Activated naive CD4-positive, alpha-beta T cell treated with anti-CD3 and anti-CD28 coated beads, Interleukin-2, amount 50 U/mL, for 24 hours (primary cell): Measurements from ENCODE around the gene SNAPIN.

Source experiments
- H3K27ac Mint-ChIP-seq: one replicate; pipeline ENCODE4 v1.8.0; 2021; ENCODE audit warnings: mild to moderate bottlenecking, mixed read lengths
- H3K27me3 Mint-ChIP-seq: one replicate; pipeline ENCODE4 v1.8.0; 2021; ENCODE audit warnings: mixed read lengths
- H3K36me3 Mint-ChIP-seq: one replicate; pipeline ENCODE4 v1.8.0; 2021; ENCODE audit warnings: mixed read lengths
- H3K4me1 Mint-ChIP-seq: one replicate; pipeline ENCODE4 v1.8.0; 2021; ENCODE audit warnings: mixed read lengths
- H3K4me3 Mint-ChIP-seq: one replicate; pipeline ENCODE4 v1.8.0; 2021; ENCODE audit warnings: mild to moderate bottlenecking, mixed read lengths
- H3K9me3 Mint-ChIP-seq: one replicate; pipeline ENCODE4 v1.8.0; 2021; ENCODE audit warnings: mixed read lengths

SNAPIN gene

GRCh38 chr1:153677718-153678518 is 19.4 kb downstream of the SNAPIN start:
- H3K27me3 Mint-ChIP-seq: peaks cover 26% of the 10 kb centered on the region
- H3K4me1 Mint-ChIP-seq: peaks cover 24% of the 10 kb centered on the region
- no peaks in the 10 kb centered on the region for H3K36me3 Mint-ChIP-seq
- H3K4me3 Mint-ChIP-seq: peak overlapping the region; percentile 79
- no peaks in the 10 kb centered on the region for H3K9me3 Mint-ChIP-seq
- H3K27ac Mint-ChIP-seq: no peak overlapping the region

- Mint-ChIP-seq H3K4me1 (peaks cover 24% of the 10 kb centered on the region), H3K27ac (no peak within 1 kb of the TSS), H3K9me3 (no peaks in the 10 kb centered on the region), H3K36me3 (no peaks in the 10 kb centered on the region), H3K4me3 (peak within 1 kb of the TSS; percentile 86), H3K27me3 (peaks cover 26% of the 10 kb centered on the region)
Measured at GRCh38 chr1:153678519-153679336, 20.2 kb downstream of the SNAPIN start, which contains the start of gene NPR1. Gene NPR1, plus strand, starts transcription at chr1:153678688. Its CDS starts 421 bp downstream, at chr1:153679109.

- H3K9me3 Mint-ChIP-seq: no peaks in the 10 kb centered on the region
- H3K36me3 Mint-ChIP-seq: no peaks in the 10 kb centered on the region
- peak overlapping the region; percentile 86 for H3K4me3 Mint-ChIP-seq
- peaks cover 24% of the 10 kb centered on the region for H3K4me1 Mint-ChIP-seq
- no peak overlapping the region for H3K27ac Mint-ChIP-seq
- peaks cover 27% of the 10 kb centered on the region for H3K27me3 Mint-ChIP-seq
Measured at GRCh38 chr1:153679337-153680119, 21.0 kb downstream of the SNAPIN start.

- no peaks in the 10 kb centered on the region for H3K9me3 Mint-ChIP-seq
- H3K27me3 Mint-ChIP-seq: peaks cover 27% of the 10 kb centered on the region
- no peak overlapping the region for H3K27ac Mint-ChIP-seq
- peaks cover 24% of the 10 kb centered on the region for H3K4me1 Mint-ChIP-seq
- peak overlapping the region; percentile 86 for H3K4me3 Mint-ChIP-seq
- no peaks in the 10 kb centered on the region for H3K36me3 Mint-ChIP-seq
Measured at GRCh38 chr1:153680120-153680403, 21.6 kb downstream of the SNAPIN start.

GRCh38 chr1:153682730-153683129 is 24.2 kb downstream of the SNAPIN start:
- Mint-ChIP-seq H3K36me3 (no peaks in the 10 kb centered on the region), H3K27ac (no peak overlapping the region), H3K9me3 (no peaks in the 10 kb centered on the region), H3K27me3 (peaks cover 23% of the 10 kb centered on the region), H3K4me3 (no peak overlapping the region), H3K4me1 (peaks cover 20% of the 10 kb centered on the region)

- peaks cover 15% of the 10 kb centered on the region for H3K27me3 Mint-ChIP-seq
Measured at GRCh38 chr1:153683854-153684253, 25.4 kb downstream of the SNAPIN start.

GRCh38 chr1:153684892-153685291 is 26.4 kb downstream of the SNAPIN start:
- Mint-ChIP-seq H3K27me3 (peaks cover 11% of the 10 kb centered on the region), H3K9me3 (no peaks in the 10 kb centered on the region), H3K27ac (no peak overlapping the region), H3K4me3 (no peak overlapping the region), H3K4me1 (peaks cover 6% of the 10 kb centered on the region), H3K36me3 (no peaks in the 10 kb centered on the region)

More at GRCh38 chr1:153683854-153684253, 25.4 kb downstream of the SNAPIN start:
- peaks cover 10% of the 10 kb centered on the region for H3K4me1 Mint-ChIP-seq
- no peak overlapping the region for H3K27ac Mint-ChIP-seq
- H3K9me3 Mint-ChIP-seq: no peaks in the 10 kb centered on the region
- H3K36me3 Mint-ChIP-seq: no peaks in the 10 kb centered on the region
- no peak overlapping the region for H3K4me3 Mint-ChIP-seq

- no peak overlapping the region for H3K4me3 Mint-ChIP-seq
- no peaks in the 10 kb centered on the region for H3K9me3 Mint-ChIP-seq
- no peaks in the 10 kb centered on the region for H3K36me3 Mint-ChIP-seq
- no peak overlapping the region for H3K27ac Mint-ChIP-seq
- H3K27me3 Mint-ChIP-seq: peaks cover 4% of the 10 kb centered on the region
- H3K4me1 Mint-ChIP-seq: no peaks in the 10 kb centered on the region
Measured at GRCh38 chr1:153685544-153686340, 27.2 kb downstream of the SNAPIN start.

GRCh38 chr1:153687346-153688125 is 29.0 kb downstream of the SNAPIN start:
- H3K4me3 Mint-ChIP-seq: no peak overlapping the region
- H3K9me3 Mint-ChIP-seq: no peaks in the 10 kb centered on the region
- no peak overlapping the region for H3K27ac Mint-ChIP-seq
- peaks cover 1% of the 10 kb centered on the region for H3K27me3 Mint-ChIP-seq
- peaks cover 6% of the 10 kb centered on the region for H3K4me1 Mint-ChIP-seq
- no peaks in the 10 kb centered on the region for H3K36me3 Mint-ChIP-seq

- Mint-ChIP-seq H3K27me3 (peaks cover 1% of the 10 kb centered on the region), H3K36me3 (no peaks in the 10 kb centered on the region), H3K9me3 (no peaks in the 10 kb centered on the region), H3K27ac (no peak overlapping the region), H3K4me1 (peaks cover 6% of the 10 kb centered on the region), H3K4me3 (no peak overlapping the region)
Measured at GRCh38 chr1:153688276-153688675, 29.8 kb downstream of the SNAPIN start.

GRCh38 chr1:153688736-153689328 is 30.3 kb downstream of the SNAPIN start:
- Mint-ChIP-seq H3K27me3 (peaks cover under 1% of the 10 kb centered on the region), H3K27ac (no peak overlapping the region), H3K4me3 (no peak overlapping the region), H3K36me3 (no peaks in the 10 kb centered on the region), H3K9me3 (no peaks in the 10 kb centered on the region), H3K4me1 (peaks cover 6% of the 10 kb centered on the region)

- Mint-ChIP-seq H3K27ac (no peak overlapping the region), H3K36me3 (no peaks in the 10 kb centered on the region), H3K4me1 (peaks cover 6% of the 10 kb centered on the region), H3K27me3 (no peaks in the 10 kb centered on the region), H3K4me3 (no peak overlapping the region), H3K9me3 (no peaks in the 10 kb centered on the region)
Measured at GRCh38 chr1:153693466-153693865, 35.0 kb downstream of the SNAPIN start.

- Mint-ChIP-seq H3K27ac (no peak overlapping the region), H3K9me3 (no peaks in the 10 kb centered on the region), H3K27me3 (no peaks in the 10 kb centered on the region), H3K4me3 (no peak overlapping the region), H3K4me1 (no peaks in the 10 kb centered on the region), H3K36me3 (no peaks in the 10 kb centered on the region)
Measured at GRCh38 chr1:153696741-153697140, 38.2 kb downstream of the SNAPIN start.
